VCaP (cell line): ENCODE data around the gene OR4S1.
"Not testable (repeated sequence)": the region's sequence is repeated elsewhere in the genome, so short reads cannot be mapped to it uniquely, and the experiment has no call there.

Experiments used
- H3K27ac ChIP-seq: fragments of 450-650 bp; 2 replicates; pipeline ENCODE4 v1.5.1; 2017
- CTCF ChIP-seq: fragments of 450-650 bp; conservative IDR thresholded peaks from 2 replicates; pipeline ENCODE4 v1.5.1; 2017; ENCODE audit warnings: mild to moderate bottlenecking, moderate library complexity

OR4S1 gene

GRCh38 chr11:48305923-48306322 is at the start of gene OR4S1:
TSS of gene OR4S1 (plus strand) at chr11:48306223. CDS start at chr11:48306223, 0 bp downstream.
- no peak for TF ChIP-seq CTCF
- H3K27ac ChIP-seq: no peak within 1 kb of the TSS

- H3K27ac ChIP-seq: no peak overlapping the region
- TF ChIP-seq CTCF: no peak
Measured at GRCh38 chr11:48261600-48261999, 44.4 kb upstream of the OR4S1 start.

GRCh38 chr11:48263423-48263911 is 42.6 kb upstream of the OR4S1 start, which contains the start of gene OR4X1:
TSS of gene OR4X1 (plus strand) at chr11:48263861. CDS start at chr11:48263861, 0 bp downstream.
- no peak for TF ChIP-seq CTCF
- no peak within 1 kb of the TSS for H3K27ac ChIP-seq

- no peak overlapping the region for H3K27ac ChIP-seq
- TF ChIP-seq CTCF: no peak
Measured at GRCh38 chr11:48270621-48271020, 35.4 kb upstream of the OR4S1 start.

- TF ChIP-seq CTCF: no peak
Measured at GRCh38 chr11:48272606-48273005, 33.4 kb upstream of the OR4S1 start.

GRCh38 chr11:48307760-48308386 is 1.9 kb downstream of the OR4S1 start:
- no peak overlapping the region for H3K27ac ChIP-seq
- TF ChIP-seq CTCF: peak; percentile 95

More at GRCh38 chr11:48272606-48273005, 33.4 kb upstream of the OR4S1 start:
- H3K27ac ChIP-seq: no peak overlapping the region

GRCh38 chr11:48313590-48313989 is 7.6 kb downstream of the OR4S1 start:
- H3K27ac ChIP-seq: not testable (repeated sequence)

- H3K27ac ChIP-seq: peak overlapping the region; percentile 43; the same call in 1 of the 2 replicates
Measured at GRCh38 chr11:48319813-48320212, 13.8 kb downstream of the OR4S1 start.

GRCh38 chr11:48324620-48325019 is 18.6 kb downstream of the OR4S1 start, which contains the start of gene OR4C3:
TSS of gene OR4C3 (plus strand) at chr11:48324920. CDS start at chr11:48325022, 102 bp downstream.
- H3K27ac ChIP-seq: not testable (repeated sequence)
